Endothelial cell of umbilical vein (primary cell): ENCODE results near the gene BRSK2. TPM values are rescaled to one million over a fixed set of nuclear protein-coding genes. Genes with fewer than 3 reads are reported as not detected.

Source experiments
- BruUV-seq: library from RNA; stranded (reverse); fragments of 400-500 nt; replicated peaks from 2 replicates; lab custom pipeline; 2021; lab: Mats Ljungman, UMichigan
- CTCF ChIA-PET: fragments of 300-600, 350-600 bp; sonication (Branson Sonifier 250); formaldehyde crosslinking; loops from one replicate; lab custom pipeline; 2021; ENCODE audit warnings: antibody characterized with exemption, inconsistent platforms; lab: Charles Lee
- POLR2A ChIA-PET: fragments of 300-600, 350-600 bp; sonication (Branson Sonifier 250); formaldehyde crosslinking; loops from one replicate; lab custom pipeline; 2021; ENCODE audit warnings: antibody characterized with exemption, inconsistent platforms; lab: Charles Lee
- DNase-seq: peaks from one replicate; pipeline ENCODE4 v3.0.0-alpha.2; 2011; ENCODE audit warnings: low read depth, low spot score
- FAIRE-seq: peaks from 2 replicates; lab custom pipeline; 2011; peaks lifted over from hg19 to GRCh38; lab: Jason Lieb, UNC
- H2AFZ ChIP-seq: 2 replicates; pipeline ENCODE4 v1.6.0; 2012; ENCODE audit warnings: low read depth, low read length, control low read depth, inconsistent platforms
- H3K27ac ChIP-seq: 2 replicates; pipeline ENCODE4 v1.5.1; 2011; ENCODE audit warnings: low read depth, mild to moderate bottlenecking, control low read depth, low read length, moderate library complexity; ENCODE audit not compliant: insufficient read depth
- H3K27me3 ChIP-seq, 2 experiments: 2 replicates each; pipeline versions ENCODE4 v1.6.0 to v1.6.1; 2011; ENCODE audit warnings: low read length in 2 of 2, mixed read lengths in 1 of 2; ENCODE audit not compliant: control insufficient read depth in 2 of 2, insufficient read depth in 2 of 2
- H3K36me3 ChIP-seq, 2 experiments: 2 replicates in 1 of 2; 3 replicates in 1 of 2; pipeline ENCODE4 v1.5.1; 2011; ENCODE audit warnings: low read length in 2 of 2, mild to moderate bottlenecking in 1 of 2, moderate library complexity in 1 of 2; ENCODE audit not compliant: control insufficient read depth in 2 of 2, insufficient read depth in 2 of 2; ENCODE audit errors: extremely low read depth in 1 of 2
- H3K4me1 ChIP-seq: 3 replicates; pipeline ENCODE4 v1.5.1; 2011; ENCODE audit warnings: mild to moderate bottlenecking, low read length; ENCODE audit not compliant: control insufficient read depth, insufficient read depth; ENCODE audit errors: extremely low read depth
- H3K4me2 ChIP-seq: 2 replicates; pipeline ENCODE4 v1.6.1; 2011; ENCODE audit warnings: low read length, control low read depth, mixed read lengths; ENCODE audit not compliant: insufficient read depth
- H3K4me3 ChIP-seq, 3 experiments: fragments of 200-600 bp in 1 of 3; sonication (generic), shearing (Covaris generic) in 1 of 3; replicated peaks in 1 of 3; 2 replicates each; pipeline ENCODE4 v1.5.1; 2011 to 2016; ENCODE audit warnings: control low read depth in 3 of 3, low read length in 3 of 3, mild to moderate bottlenecking in 2 of 3, inconsistent platforms in 1 of 3, low read depth in 1 of 3, moderate library complexity in 1 of 3; ENCODE audit not compliant: insufficient read depth in 1 of 3
- H3K79me2 ChIP-seq: 2 replicates; pipeline ENCODE4 v1.6.0; 2012; ENCODE audit warnings: low read length, inconsistent platforms; ENCODE audit not compliant: control insufficient read depth, insufficient read depth
- H3K9ac ChIP-seq: replicated peaks from 2 replicates; pipeline ENCODE3; 2011; ENCODE audit warnings: low read length, control low read depth; ENCODE audit not compliant: insufficient read depth; ENCODE audit errors: extremely low read depth
- H3K9me1 ChIP-seq: replicated peaks from 3 replicates; pipeline ENCODE4 v1.6.0; 2011; ENCODE audit warnings: mild to moderate bottlenecking, low read length; ENCODE audit not compliant: control insufficient read depth, insufficient read depth; ENCODE audit errors: extremely low read depth
- H3K9me3 ChIP-seq: replicated peaks from 2 replicates; pipeline ENCODE4 v1.5.1; 2012; ENCODE audit warnings: low read length, inconsistent platforms; ENCODE audit not compliant: control insufficient read depth, insufficient read depth
- H4K20me1 ChIP-seq: replicated peaks from 2 replicates; pipeline ENCODE3; 2011; ENCODE audit warnings: mild to moderate bottlenecking, low read length; ENCODE audit not compliant: control insufficient read depth, insufficient read depth; ENCODE audit errors: extremely low read depth
- EZH2 ChIP-seq: IDR thresholded peaks from 2 replicates; pipeline ENCODE4 v1.6.1; 2012; ENCODE audit warnings: borderline replicate concordance, low read depth, mild to moderate bottlenecking, moderate library complexity, low read length, inconsistent platforms; ENCODE audit not compliant: severe bottlenecking
- GATA2 ChIP-seq: IDR thresholded peaks from 2 replicates; pipeline ENCODE4 v1.7.0; 2011; ENCODE audit warnings: low read depth, mild to moderate bottlenecking, moderate library complexity, mixed read lengths, low read length; ENCODE audit not compliant: insufficient read length, insufficient read depth
- JUN ChIP-seq: IDR thresholded peaks from 2 replicates; pipeline ENCODE4 v1.6.1; 2011; ENCODE audit warnings: borderline replicate concordance, low read depth; ENCODE audit not compliant: insufficient read length, insufficient read depth
- MYC ChIP-seq: IDR thresholded peaks from one replicate; pipeline ENCODE4 v1.6.1; 2011; ENCODE audit warnings: mild to moderate bottlenecking, low read depth, low read length
- POLR2A ChIP-seq: IDR thresholded peaks from 2 replicates; pipeline ENCODE4 v1.6.1; 2012; ENCODE audit warnings: low read depth, mild to moderate bottlenecking, control low read depth, low read length
- POLR2AphosphoS5 ChIP-seq: IDR thresholded peaks from 2 replicates; pipeline ENCODE4 v1.6.1; 2012; ENCODE audit warnings: low read depth, mild to moderate bottlenecking, control low read depth, low read length, moderate library complexity; ENCODE audit not compliant: insufficient read depth
- dilution Hi-C: fragments of 300-500 bp; cut with MboI; formaldehyde crosslinking; loops from one replicate; pipeline ENCODE4 v1.15.0; 2019; ENCODE audit warnings: low sequenced_read_pairs; ENCODE audit not compliant: extremely low pct_ligation_motif_present
- intact Hi-C: fragments of 100-400 bp; cut with micrococcal nuclease; formaldehyde crosslinking; loops from one replicate; pipeline ENCODE4 v1.10.0; 2022
- polyA plus RNA-seq, 4 experiments: library from polyadenylated mRNA; depleted of rRNA in 3 of 4; stranded (reverse) in 3 of 4; unstranded in 1 of 4; fragments of >200 nt; gene quantifications; 2 replicates each; pipeline versions ENCODE4 v1.2.1 to v1.2.3, GENCODE V29; 2011 to 2012; ENCODE audit warnings: missing spikeins in 1 of 4
- total RNA-seq: library from RNA; stranded (reverse); gene quantifications from 2 replicates; pipeline ENCODE4 v1.2.3, GENCODE V29; 2021
- TF ChIP-seq, protein P1 (sequence below), 2 donors: IDR thresholded peaks; 1 replicate in 1 of 2; 2 replicates in 1 of 2; pipeline ENCODE4 v1.5.1; 2011; ENCODE audit warnings: low read length in 2 of 2, mild to moderate bottlenecking in 2 of 2, moderate library complexity in 2 of 2, control low read depth in 1 of 2, inconsistent platforms in 1 of 2, low read depth in 1 of 2; ENCODE audit not compliant: insufficient read depth in 1 of 2; ENCODE audit errors: extremely low read depth in 1 of 2

The BRSK2 gene
- total and polyA plus RNA-seq, 2 donors (not counting 3 experiments of a cell fraction or from before 2014, with no cell fraction given): 0.08 to 0.20 TPM

DNA sequence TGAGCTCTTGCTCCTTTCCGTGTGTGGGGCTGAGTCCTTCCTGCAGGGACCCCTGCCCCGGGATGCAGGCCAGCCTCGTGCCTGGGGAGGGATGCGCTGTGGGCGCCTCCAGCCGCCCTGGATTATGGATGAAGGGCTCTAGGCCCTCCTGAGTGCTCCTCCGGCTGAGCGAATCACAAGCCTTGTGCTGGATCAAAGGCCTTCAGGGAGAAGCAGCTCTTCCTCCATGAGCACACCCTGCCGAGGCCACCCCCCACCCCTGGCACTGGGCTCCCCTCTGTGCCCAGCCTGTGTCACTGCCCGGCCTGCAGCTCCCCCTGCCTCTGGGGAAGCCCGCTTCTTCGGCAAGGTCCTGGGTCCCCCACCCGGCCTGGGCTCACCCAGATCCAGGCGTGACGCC is 43.8 kb downstream of the BRSK2 start:
- ChIA-PET CTCF (no interaction called here), POLR2A (no interaction called here)
- Histone ChIP-seq H3K79me2 (no peaks in the 10 kb centered on the region), H2AFZ (no peak overlapping the region), H3K9me3 (no peaks in the 10 kb centered on the region), H4K20me1 (no peaks in the 10 kb centered on the region), H3K4me1 (no peaks in the 10 kb centered on the region), H3K9ac (no peak overlapping the region), H3K4me2 (no peak overlapping the region), H3K9me1 (no peaks in the 10 kb centered on the region), H3K27ac (no peak overlapping the region), H3K27me3 (no peaks in the 10 kb centered on the region), H3K36me3 (no peaks in the 10 kb centered on the region), H3K4me3 (no peak overlapping the region)
- dilution Hi-C loops (no loop called here), intact Hi-C loops (no loop called here)
- no peak for TF ChIP-seq MYC
- TF ChIP-seq JUN: no peak
- TF ChIP-seq, protein P1, sequence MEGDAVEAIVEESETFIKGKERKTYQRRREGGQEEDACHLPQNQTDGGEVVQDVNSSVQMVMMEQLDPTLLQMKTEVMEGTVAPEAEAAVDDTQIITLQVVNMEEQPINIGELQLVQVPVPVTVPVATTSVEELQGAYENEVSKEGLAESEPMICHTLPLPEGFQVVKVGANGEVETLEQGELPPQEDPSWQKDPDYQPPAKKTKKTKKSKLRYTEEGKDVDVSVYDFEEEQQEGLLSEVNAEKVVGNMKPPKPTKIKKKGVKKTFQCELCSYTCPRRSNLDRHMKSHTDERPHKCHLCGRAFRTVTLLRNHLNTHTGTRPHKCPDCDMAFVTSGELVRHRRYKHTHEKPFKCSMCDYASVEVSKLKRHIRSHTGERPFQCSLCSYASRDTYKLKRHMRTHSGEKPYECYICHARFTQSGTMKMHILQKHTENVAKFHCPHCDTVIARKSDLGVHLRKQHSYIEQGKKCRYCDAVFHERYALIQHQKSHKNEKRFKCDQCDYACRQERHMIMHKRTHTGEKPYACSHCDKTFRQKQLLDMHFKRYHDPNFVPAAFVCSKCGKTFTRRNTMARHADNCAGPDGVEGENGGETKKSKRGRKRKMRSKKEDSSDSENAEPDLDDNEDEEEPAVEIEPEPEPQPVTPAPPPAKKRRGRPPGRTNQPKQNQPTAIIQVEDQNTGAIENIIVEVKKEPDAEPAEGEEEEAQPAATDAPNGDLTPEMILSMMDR (IDR thresholded peaks at IDR 0.05; ENCODE audit: extremely low read depth in 1 of 2, insufficient read depth in 1 of 2, low read depth in 1 of 2, low read length in 2 of 2): no peak
- no peak for TF ChIP-seq POLR2A
- no peak for TF ChIP-seq EZH2
- TF ChIP-seq GATA2: no peak
- TF ChIP-seq POLR2AphosphoS5: no peak
- no TSS peak for BruUV-seq
- no peak for FAIRE-seq
- no peak for DNase-seq
